GM23338 (cell line): ENCODE data around the gene PCBP3. TPM values are rescaled to one million over a fixed set of nuclear protein-coding genes. Genes with fewer than 3 reads are reported as not detected.

Source experiments
- ATAC-seq: fragments of 200-7000 bp; cut with Tn5 transposase; 3 replicates; pipeline ENCODE4 v1.9.1; 2020
- DNase-seq: peaks from one replicate; pipeline ENCODE4 v3.0.0-alpha.2; 2015; ENCODE audit warnings: low spot score
- H2AFZ ChIP-seq: fragments of 200-600 bp; sonication (generic); 2 replicates; pipeline ENCODE4 v1.8.0; 2016; ENCODE audit warnings: antibody characterized with exemption, mild to moderate bottlenecking, moderate library complexity
- H3F3A ChIP-seq: fragments of 200-600 bp; sonication (generic); replicated peaks from 2 replicates; pipeline ENCODE4 v1.8.0; 2017; ENCODE audit warnings: antibody characterized with exemption, mixed run types, low read depth
- H3K27ac ChIP-seq: fragments of 200-600 bp; sonication (generic); 2 replicates; pipeline ENCODE4 v1.6.1; 2016; ENCODE audit warnings: low read depth
- H3K27me3 ChIP-seq: fragments of 200-600 bp; sonication (generic); 2 replicates; pipeline ENCODE4 v1.8.0; 2016; ENCODE audit warnings: mild to moderate bottlenecking, mixed run types, moderate library complexity; ENCODE audit not compliant: insufficient read depth
- H3K36me3 ChIP-seq: fragments of 200-600 bp; sonication (generic); 2 replicates; pipeline ENCODE4 v1.8.0; 2016; ENCODE audit warnings: mild to moderate bottlenecking; ENCODE audit not compliant: insufficient read depth
- H3K4me1 ChIP-seq: fragments of 200-600 bp; sonication (generic); 2 replicates; pipeline ENCODE4 v1.8.0; 2016; ENCODE audit warnings: mild to moderate bottlenecking, moderate library complexity; ENCODE audit not compliant: insufficient read depth
- H3K4me2 ChIP-seq: fragments of 200-600 bp; sonication (generic); 2 replicates; pipeline ENCODE4 v1.7.1; 2017; ENCODE audit warnings: mixed run types
- H3K4me3 ChIP-seq: fragments of 200-600 bp; sonication (generic); 2 replicates; pipeline ENCODE4 v1.6.1; 2016; ENCODE audit warnings: mixed run types
- H3K79me2 ChIP-seq: fragments of 200-600 bp; sonication (generic); replicated peaks from 2 replicates; pipeline ENCODE4 v1.8.0; 2017; ENCODE audit warnings: mild to moderate bottlenecking; ENCODE audit not compliant: insufficient read depth
- H3K9me2 ChIP-seq: fragments of 200-600 bp; sonication (generic); 2 replicates; pipeline ENCODE4 v1.8.0; 2017; ENCODE audit not compliant: insufficient read depth
- H4K20me1 ChIP-seq: fragments of 200-600 bp; sonication (generic); replicated peaks from 2 replicates; pipeline ENCODE4 v1.8.0; 2017; ENCODE audit warnings: mild to moderate bottlenecking; ENCODE audit not compliant: insufficient read depth
- H3K27ac Mint-ChIP-seq: 2 replicates; pipeline ENCODE4 v1.8.0; 2020; ENCODE audit warnings: inconsistent platforms, mild to moderate bottlenecking, moderate library complexity, mixed read lengths
- H3K27me3 Mint-ChIP-seq: 3 replicates; pipeline ENCODE4 v1.8.0; 2022; ENCODE audit warnings: low read depth, mild to moderate bottlenecking, moderate library complexity, mixed read lengths, inconsistent platforms; ENCODE audit not compliant: insufficient read depth, poor library complexity
- H3K36me3 Mint-ChIP-seq: 3 replicates; pipeline ENCODE4 v1.8.0; 2021; ENCODE audit warnings: low read depth, mild to moderate bottlenecking, inconsistent platforms, moderate library complexity, mixed read lengths
- H3K4me1 Mint-ChIP-seq: 3 replicates; pipeline ENCODE4 v1.8.0; 2020; ENCODE audit warnings: mild to moderate bottlenecking, inconsistent platforms, mixed read lengths
- H3K4me3 Mint-ChIP-seq: 3 replicates; pipeline ENCODE4 v1.8.0; 2021; ENCODE audit warnings: moderate library complexity, mild to moderate bottlenecking, inconsistent platforms, mixed read lengths
- H3K9me3 Mint-ChIP-seq: 3 replicates; pipeline ENCODE4 v1.8.0; 2020; ENCODE audit warnings: moderate library complexity, mild to moderate bottlenecking, inconsistent platforms, mixed read lengths
- CREB1 ChIP-seq: fragments of 250-450 bp; sonication (Bioruptor Pico); IDR thresholded peaks from 2 replicates; pipeline ENCODE4 v1.5.0; 2020; ENCODE audit warnings: low read depth, mild to moderate bottlenecking, moderate library complexity
- CTCF ChIP-seq, 2 experiments: fragments of 200-600 bp in 1 of 2; sonication (generic) in 1 of 2; conservative IDR thresholded peaks; 2 replicates each; pipeline versions ENCODE4 v1.5.1 to v1.6.1; 2016 to 2017; ENCODE audit warnings: antibody characterized with exemption in 2 of 2, low read depth in 2 of 2, mild to moderate bottlenecking in 2 of 2, moderate library complexity in 1 of 2
- ETS1 ChIP-seq: IDR thresholded peaks from 2 replicates; pipeline ENCODE4 v1.6.1; 2016; ENCODE audit warnings: antibody characterized with exemption
- EZH2 ChIP-seq: fragments of 200-600 bp; sonication (generic); IDR thresholded peaks from one replicate; pipeline ENCODE4 v1.8.0; 2017; ENCODE audit warnings: antibody characterized with exemption, mild to moderate bottlenecking, low read depth; ENCODE audit not compliant: unreplicated experiment
- EZH2phosphoT487 ChIP-seq: fragments of 200-600 bp; sonication (generic); IDR thresholded peaks from one replicate; pipeline ENCODE4 v1.8.1; 2018; ENCODE audit warnings: antibody characterized with exemption; ENCODE audit not compliant: unreplicated experiment
- JUNB ChIP-seq: IDR thresholded peaks from one replicate; pipeline ENCODE4 v1.6.1; 2016; ENCODE audit warnings: antibody characterized with exemption; ENCODE audit not compliant: unreplicated experiment
- NANOG ChIP-seq: IDR thresholded peaks from 2 replicates; pipeline ENCODE4 v1.6.1; 2016; ENCODE audit warnings: antibody characterized with exemption, borderline replicate concordance
- POLR2AphosphoS5 ChIP-seq: IDR thresholded peaks from 2 replicates; pipeline ENCODE4 v1.6.1; 2016; ENCODE audit warnings: antibody characterized with exemption, low read depth
- REST ChIP-seq: IDR thresholded peaks from one replicate; pipeline ENCODE4 v1.6.1; 2018; ENCODE audit warnings: antibody characterized with exemption; ENCODE audit not compliant: unreplicated experiment
- STAT1 ChIP-seq: IDR thresholded peaks from one replicate; pipeline ENCODE4 v1.6.1; 2016; ENCODE audit warnings: antibody characterized with exemption; ENCODE audit not compliant: unreplicated experiment
- ZNF114 ChIP-seq: fragments of 250-450 bp; sonication (Bioruptor Pico); IDR thresholded peaks from 2 replicates; pipeline ENCODE4 v1.5.0; 2020; ENCODE audit warnings: mild to moderate bottlenecking, moderate library complexity
- ZNF331 ChIP-seq: fragments of 250-450 bp; sonication (Bioruptor Pico); IDR thresholded peaks from 2 replicates; pipeline ENCODE4 v1.5.0; 2020; ENCODE audit warnings: low read depth, mild to moderate bottlenecking, moderate library complexity
- ZNF462 ChIP-seq: fragments of 250-450 bp; sonication (Bioruptor Pico); IDR thresholded peaks from 2 replicates; pipeline ENCODE4 v1.5.0; 2020; ENCODE audit warnings: mild to moderate bottlenecking, moderate library complexity
- polyA plus RNA-seq: library from polyadenylated mRNA; unstranded; fragments of >200 nt; fragmentation: Nextera tagmentation; extraction: Ambion mirVana; gene quantifications from 2 replicates; pipeline ENCODE4 v1.2.1, GENCODE V29; 2016
- total RNA-seq: library from RNA; depleted of rRNA; stranded (reverse); fragments of >200 nt; shearing (Covaris generic); gene quantifications from 2 replicates; pipeline ENCODE4 v1.2.3, GENCODE V29; 2014

The PCBP3 gene
- total and polyA plus RNA-seq, 2 experiments from 2014 or later: 7.1 to 9.1 TPM

GRCh38 chr21:45929449-45929848 lies 285.9 kb downstream of the PCBP3 start:
- Mint-ChIP-seq H3K27me3 (peaks cover 7% of the 10 kb centered on the region), H3K9me3 (peaks cover 22% of the 10 kb centered on the region), H3K27ac (no peak overlapping the region), H3K4me3 (no peak overlapping the region), H3K4me1 (no peaks in the 10 kb centered on the region; the same call in 2 of the 3 replicates), H3K36me3 (peaks cover 14% of the 10 kb centered on the region; the same call in 2 of the 3 replicates)
- Histone ChIP-seq H3K4me2 (no peak overlapping the region), H3K9me2 (no peaks in the 10 kb centered on the region), H3K79me2 (no peaks in the 10 kb centered on the region), H3F3A (no peaks in the 10 kb centered on the region), H3K27me3 (no peaks in the 10 kb centered on the region), H3K36me3 (no peaks in the 10 kb centered on the region), H3K4me3 (no peak overlapping the region), H3K27ac (no peak overlapping the region), H2AFZ (no peak overlapping the region), H3K4me1 (no peaks in the 10 kb centered on the region), H4K20me1 (no peaks in the 10 kb centered on the region)
- DNase-seq: no peak
- TF ChIP-seq CREB1 (CRISPR knock-in tag): no peak
- TF ChIP-seq EZH2phosphoT487: no peak
- TF ChIP-seq ETS1: no peak
- TF ChIP-seq POLR2AphosphoS5: no peak
- TF ChIP-seq STAT1: no peak
- no peak for TF ChIP-seq CTCF (conservative IDR thresholded peaks at IDR 0.05; ENCODE audit: low read depth in 2 of 2)
- TF ChIP-seq REST: no peak
- no peak for TF ChIP-seq ZNF331 (CRISPR knock-in tag)
- TF ChIP-seq ZNF114: no peak
- no peak for TF ChIP-seq EZH2
- TF ChIP-seq NANOG: no peak
- TF ChIP-seq JUNB: no peak
- no peak for TF ChIP-seq ZNF462
- no peak for ATAC-seq
